GM10847 (cell line): Measurements from ENCODE around the gene TECTA.

Source experiments
- POLR2A ChIP-seq: IDR thresholded peaks from 2 replicates; pipeline ENCODE4 v1.6.1; 2011; ENCODE audit not compliant: insufficient read length; ENCODE audit errors: extremely low read depth

Gene TECTA

DNA sequence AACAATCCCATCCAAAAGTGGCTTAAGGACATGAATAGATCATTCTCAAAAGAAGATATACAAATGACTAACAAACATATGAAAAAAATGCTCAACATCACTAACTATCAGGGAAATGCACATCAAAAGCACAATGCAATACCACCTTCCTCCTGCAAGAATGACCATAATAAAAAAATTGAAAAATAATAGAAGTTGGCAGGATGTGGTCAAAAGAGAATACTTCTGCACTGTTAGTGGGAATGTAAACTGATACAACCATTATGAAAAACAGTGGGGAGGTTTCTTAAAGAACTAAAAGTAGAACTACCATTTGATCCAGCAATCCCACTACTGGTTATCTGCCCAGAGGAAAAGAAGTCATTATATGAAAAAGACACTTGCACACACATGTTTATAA lies 113.8 kb downstream of the TECTA start:
- no peak for TF ChIP-seq POLR2A

DNA sequence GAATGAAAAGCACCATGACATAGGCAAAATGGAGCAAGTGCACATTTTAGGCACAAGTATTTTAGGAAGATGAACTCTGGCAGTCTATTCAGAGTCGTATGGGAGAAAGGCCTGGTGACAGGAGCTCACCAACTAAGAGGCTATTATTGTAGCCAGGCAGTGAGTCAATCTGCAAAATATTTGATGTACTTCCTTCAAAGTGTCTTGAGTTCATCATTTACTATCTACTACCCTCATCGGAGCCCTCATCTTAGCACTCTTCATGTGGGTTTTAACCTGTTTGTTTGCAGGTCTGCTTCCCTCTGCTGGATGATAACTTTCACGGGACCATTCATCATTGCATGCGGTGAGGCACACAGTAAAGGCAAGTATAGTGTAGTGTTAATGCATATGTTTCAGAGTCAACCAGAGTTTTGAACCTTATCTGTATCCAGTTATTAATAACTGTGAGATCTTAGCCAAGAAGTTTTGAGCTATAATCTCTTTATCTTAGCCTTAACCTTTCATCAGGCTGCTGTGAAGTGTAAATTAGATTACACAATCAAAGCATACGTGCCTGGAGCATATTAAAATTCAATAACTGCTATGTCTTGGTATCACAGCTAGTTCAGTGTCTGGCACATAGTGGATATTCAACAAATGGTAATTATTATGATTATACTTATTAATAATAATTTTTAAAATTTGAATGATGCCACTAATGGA lies 120.6 kb downstream of the TECTA start:
- no peak for TF ChIP-seq POLR2A

DNA sequence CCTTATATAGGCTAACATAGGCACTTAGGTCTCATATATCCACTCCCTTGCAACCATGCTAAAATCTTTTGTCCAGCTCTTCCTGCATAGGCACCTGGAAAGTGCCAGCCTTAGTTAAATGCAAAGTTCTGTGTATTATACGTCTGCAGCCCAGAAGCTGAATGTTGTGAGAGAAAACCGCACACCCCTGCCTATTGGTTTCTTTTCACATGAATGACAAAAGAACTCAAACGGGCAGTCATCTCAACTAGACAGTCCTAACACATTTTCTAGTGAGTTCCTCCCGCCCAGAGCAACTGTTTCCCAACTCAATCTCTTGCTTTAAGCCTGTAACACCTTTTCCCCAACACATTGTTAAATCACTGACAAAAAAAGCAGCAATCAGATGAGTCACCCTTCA lies 122.1 kb downstream of the TECTA start:
- TF ChIP-seq POLR2A, result no peak

DNA sequence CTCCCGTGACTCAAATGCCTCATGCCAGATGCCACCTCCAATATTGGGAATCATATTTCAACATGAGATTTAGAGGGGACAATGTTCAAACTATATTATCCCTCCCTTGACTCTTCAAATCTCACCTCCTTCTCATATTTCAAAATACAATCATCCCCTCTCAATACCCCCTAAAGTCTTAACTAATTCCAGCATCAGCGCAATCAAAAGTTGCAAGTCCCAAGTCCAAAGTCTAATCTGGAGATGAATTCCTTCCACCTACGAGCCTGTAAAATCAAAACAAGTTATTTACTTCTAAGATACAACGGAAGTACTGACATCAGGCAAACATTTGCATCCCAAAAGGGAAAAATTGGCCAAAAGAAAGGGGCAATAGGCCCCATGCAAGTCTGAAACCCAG lies 124.3 kb downstream of the TECTA start:
- no peak for TF ChIP-seq POLR2A

DNA sequence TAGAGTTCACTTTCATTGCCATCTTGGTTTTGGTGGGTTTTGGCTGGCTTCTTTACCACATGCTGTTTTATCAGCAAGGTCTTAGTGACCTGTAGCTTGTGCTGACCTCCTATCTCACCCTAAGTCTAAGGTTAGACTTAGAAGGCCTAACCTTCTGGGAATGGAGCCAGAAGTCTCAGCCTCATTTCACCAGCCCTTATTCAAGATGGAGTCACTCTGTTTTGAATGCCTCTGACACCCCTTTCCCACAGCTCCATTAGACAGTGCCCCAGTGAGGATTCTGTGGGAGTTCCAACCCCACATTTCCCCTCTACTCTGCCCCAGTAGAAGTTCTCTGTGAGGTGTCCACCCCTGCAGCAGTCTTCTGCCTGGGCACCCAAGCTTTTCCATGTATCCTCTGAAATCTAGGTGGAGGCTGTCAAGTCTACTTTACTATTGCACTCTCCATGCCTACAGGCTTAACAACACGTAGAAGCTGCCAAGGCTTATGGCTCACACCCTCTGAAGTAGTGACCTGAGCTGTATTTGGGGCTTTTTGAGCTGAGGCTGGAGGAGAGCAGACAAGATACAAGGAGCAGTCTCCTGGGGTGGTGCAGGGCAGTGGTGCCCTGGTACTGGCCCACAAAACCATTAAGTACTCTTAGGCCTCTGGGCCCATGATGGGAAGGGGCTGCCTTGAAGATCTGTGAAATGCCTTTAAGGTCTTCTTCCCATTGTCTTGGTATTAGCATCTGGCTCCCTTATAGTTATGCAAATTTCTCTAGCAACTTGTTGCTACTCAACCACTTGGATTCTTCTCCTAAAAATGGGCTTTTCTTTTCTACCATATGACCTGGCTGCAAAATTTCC lies 125.6 kb downstream of the TECTA start:
- no peak for TF ChIP-seq POLR2A

DNA sequence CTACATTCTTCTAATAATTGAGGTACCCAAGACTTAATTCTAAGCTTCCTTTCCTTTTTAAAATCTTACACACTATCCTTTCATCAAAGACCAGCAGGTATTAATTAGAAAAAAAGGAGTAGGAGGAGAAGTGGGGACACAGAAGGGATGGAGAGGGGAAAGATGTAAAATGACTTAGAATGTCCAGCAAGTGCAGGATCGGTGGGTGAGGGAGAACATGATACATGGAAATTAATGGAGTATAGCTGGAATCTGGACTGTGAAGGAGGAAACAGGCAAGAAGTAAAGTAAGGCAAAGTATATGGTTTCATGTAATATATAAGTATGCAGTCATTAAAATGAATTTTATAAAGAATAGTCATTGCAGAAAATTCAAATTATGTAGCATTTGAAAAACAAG lies 127.8 kb downstream of the TECTA start:
- TF ChIP-seq POLR2A, result no peak

DNA sequence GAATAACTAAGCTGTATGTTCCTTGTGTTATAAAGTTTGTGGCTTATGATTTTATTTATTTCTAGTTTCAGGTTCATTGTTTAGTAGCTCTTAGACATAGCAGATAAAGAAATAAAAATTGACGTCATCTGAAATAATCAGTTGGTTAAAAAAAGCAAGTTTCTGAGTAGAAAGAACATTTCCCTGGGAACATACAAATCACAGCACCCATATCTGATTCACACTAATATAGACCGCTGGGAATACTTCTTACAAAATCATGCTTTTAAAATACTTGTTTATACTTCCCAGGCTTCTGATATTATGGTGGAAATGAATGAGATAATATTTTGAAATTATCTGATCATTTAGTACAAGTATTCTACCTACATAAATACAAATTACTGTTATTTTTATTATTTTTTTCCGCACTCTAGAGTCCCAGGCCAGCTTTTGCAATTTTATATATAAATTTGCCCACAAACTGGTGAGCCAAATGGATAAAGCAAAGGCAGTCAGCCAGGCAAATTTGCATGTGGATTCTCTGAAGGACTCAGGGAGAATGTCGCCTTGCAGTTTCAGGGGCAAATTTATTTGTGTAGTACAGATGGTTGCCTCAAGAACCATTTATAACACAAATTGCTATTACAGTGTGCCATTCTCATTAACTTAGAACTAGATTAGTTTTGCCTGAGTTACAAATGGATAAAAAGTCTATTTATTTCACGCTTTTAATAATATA lies 128.6 kb downstream of the TECTA start:
- no peak for TF ChIP-seq POLR2A

DNA sequence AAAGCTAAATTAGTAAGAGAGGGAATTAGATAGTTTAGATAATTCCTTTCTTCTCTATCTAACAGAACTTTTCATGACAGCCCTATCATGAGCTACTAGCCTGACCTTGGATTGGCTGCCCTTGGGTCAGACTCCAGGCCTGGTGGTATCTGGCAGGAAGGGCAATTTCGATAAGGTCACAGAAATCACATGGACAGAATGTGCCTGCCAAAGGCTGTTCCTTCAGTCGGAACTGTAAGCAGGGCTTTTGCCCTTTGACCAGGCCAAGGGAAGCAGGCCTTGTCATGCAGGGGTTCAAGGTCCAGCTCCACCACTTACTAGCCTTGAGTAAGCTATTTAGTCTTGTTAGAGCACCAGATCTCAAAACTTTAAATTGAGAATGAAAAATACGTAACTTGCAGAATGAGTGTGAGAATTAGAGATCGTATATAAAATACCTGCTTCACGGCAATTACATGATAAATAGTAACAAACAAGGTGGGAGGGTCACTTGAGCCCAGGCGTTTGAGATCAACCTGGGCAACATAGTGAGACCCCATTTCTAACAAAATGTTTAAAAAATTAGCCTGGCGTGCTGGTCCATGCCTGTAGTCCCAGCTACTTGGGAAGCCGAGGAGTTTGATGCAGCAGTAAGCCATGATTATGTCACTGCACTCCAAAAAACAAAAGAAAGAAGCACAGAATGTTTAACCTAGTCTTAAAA lies 130.7 kb downstream of the TECTA start:
- TF ChIP-seq POLR2A, result no peak

DNA sequence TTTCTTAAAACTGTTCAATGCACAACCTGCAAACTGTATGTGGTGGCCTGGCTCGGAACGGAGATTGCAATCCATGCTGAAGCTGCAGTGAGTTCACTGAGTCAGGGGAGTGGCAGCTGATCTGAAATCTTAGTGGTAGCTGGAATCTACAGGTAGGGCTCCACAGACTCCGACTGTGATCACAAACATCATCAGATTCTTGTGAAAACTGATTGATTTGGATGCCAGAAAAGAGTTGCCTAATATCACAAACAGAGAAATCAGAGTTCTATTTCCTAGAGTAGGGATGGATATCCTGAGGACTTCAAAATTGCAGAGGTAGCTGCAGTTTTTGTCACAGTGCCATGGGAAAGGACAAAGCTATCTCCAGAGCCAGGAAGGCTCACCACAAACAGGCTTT lies 134.0 kb downstream of the TECTA start:
- no peak for TF ChIP-seq POLR2A

DNA sequence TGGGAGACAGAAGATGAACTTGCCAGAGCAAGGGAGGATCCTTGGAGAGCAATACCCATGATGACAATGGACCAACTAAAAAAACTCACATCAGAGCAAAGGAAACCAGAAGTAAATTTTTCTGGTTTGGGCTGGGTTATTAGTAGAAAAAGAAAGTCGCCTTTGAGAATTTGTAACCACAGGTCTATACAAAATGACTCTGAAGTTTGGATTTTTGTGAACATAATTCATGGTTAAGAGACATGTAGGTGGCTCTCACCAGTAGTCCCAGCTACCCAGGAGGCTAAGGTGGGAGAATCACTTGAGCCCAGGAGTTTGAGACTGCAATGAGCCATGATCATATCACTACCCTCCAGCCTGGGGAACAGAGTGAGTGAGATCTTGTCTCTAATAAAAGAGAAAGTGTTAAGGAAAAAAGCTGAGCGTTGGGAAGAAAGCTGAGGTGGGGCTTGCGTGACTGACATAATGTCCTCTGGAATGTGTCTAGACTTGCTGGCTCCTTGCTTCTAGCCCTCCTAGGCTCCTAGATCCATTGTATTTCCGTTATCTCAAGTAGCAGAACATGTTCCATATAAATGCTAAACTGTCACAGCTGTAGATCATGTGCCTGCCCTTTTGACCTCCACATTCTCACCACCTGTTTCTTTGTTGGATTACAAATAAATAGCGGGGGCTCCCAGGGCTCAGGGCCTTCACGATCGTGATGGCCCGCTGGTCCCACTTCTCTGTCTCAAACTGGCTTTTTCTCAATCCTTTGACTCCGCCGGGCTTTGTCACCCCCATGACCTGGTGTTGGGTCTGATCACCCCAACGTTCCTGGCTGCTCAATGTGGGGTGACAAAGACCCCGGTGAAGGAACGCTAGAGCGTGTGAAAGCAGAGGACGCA lies 135.3 kb downstream of the TECTA start:
- no peak for TF ChIP-seq POLR2A

DNA sequence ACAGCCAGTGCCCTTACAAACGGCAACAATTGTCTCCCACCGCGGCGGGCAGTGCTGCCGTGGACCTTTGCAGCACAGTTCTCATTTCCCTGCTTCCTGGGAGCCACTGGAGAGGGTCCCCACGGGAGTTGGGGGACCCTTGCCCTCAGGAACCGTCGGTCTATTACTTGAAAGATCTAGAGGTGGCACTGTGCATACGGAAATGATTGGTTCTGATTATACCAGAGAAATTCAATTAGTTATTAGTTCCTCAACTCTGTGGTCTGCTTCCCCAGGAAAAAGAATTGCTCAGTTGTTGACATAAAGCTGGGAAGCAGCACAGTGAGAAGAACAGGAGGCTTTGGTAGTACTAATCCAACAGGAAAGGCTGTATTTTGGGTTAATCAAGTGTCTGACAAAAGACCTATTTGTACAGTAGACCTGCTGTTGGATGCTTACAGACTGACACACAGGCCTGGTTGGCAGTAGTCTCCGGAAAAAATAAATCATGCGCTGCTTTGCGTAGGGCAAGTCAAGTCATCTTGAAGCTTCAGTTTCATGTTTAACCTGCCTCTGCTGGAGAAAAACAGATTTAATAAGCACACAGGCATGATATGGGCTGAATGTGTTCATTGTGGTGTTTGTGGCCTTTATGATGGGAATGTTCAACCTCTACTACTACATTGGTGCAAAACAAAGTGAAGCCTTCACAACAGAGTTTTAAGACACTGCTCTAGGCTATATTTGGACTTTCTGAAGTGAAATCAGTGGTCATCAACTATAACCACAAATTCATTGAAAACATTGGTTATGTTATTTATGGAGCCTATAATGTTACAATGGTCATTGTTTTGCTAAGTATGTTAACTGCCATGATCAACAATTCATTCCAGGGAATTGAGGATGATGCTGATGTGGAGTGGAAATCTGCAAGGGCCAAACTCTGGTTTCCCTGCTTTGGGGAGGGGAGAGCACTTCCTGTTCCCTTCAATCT lies 136.9 kb downstream of the TECTA start:
- no peak for TF ChIP-seq POLR2A

DNA sequence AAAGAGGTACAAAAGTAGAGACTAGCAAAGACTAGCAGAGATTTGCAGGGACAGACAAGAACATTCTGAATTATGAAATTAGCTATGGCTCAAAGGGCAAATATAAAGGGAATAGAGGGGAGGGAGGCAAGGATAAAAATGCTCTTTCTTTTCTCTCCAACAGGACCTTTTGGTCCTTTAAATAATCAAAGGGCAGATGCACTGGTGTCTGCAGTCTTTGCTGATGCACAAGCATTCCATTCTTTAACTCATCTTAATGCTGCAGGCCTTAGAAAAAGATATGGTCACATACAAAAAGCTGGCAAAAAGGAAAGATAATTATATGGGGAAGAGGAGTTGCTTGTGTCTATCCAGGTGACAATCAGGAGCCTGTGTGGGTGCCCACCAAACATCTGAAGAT lies 137.9 kb downstream of the TECTA start:
- no peak for TF ChIP-seq POLR2A

DNA sequence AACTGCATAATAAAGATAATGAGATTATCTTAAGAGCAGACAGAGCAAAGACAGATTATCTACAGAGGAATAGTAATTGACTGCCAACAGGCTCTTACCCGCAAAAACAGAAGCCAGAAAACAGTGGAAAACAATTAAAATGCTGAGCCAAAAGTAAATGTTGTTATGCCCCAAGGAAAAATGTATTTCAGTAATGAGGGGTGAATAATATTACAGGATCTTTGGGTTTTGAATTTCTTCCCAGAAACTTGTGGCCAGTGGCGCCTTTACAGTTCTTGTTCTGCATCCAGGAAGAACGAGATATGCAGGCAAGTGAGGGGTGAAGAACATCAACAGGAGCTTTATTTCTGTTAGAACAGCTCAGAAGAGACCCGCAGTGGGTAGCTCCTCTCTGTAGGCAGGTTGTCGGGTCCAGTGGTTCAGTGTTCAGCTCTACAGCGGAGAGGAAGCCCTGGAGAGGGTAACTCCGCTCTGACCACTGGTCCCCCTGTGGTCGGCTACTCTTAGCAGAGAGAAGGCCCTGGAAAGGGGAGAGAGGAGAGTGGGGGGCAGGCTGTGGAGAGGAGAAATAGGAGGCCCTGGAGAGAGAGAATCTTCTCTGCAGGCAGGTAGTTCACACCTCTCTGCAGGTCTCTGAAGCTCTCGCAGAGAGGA lies 139.7 kb downstream of the TECTA start:
- no peak for TF ChIP-seq POLR2A
